Subcutaneous abdominal adipose tissue (tissue), 5 donors: Measurements from ENCODE around the gene IFT122.
"Not testable (repeated sequence)": the region's sequence is repeated elsewhere in the genome, so short reads cannot be mapped to it uniquely, and the experiment has no call there.

Source experiments
- H3K27ac ChIP-seq: one replicate; pipeline ENCODE4 v1.7.0; 2013; ENCODE audit warnings: low read depth, mild to moderate bottlenecking, inconsistent platforms, low read length, moderate library complexity
- H3K27me3 ChIP-seq, 5 donors: one replicate each; pipeline ENCODE4 v1.7.0; 2013; ENCODE audit warnings: low read length in 5 of 5, inconsistent platforms in 1 of 5; ENCODE audit not compliant: control insufficient read depth in 5 of 5, insufficient read depth in 4 of 5
- H3K36me3 ChIP-seq, 5 donors: one replicate each; pipeline ENCODE4 v1.7.0; 2013; ENCODE audit warnings: low read length in 5 of 5; ENCODE audit not compliant: control insufficient read depth in 5 of 5, insufficient read depth in 5 of 5
- H3K4me1 ChIP-seq, 5 donors: one replicate each; pipeline ENCODE4 v1.7.0; 2013; ENCODE audit warnings: low read length in 5 of 5, mild to moderate bottlenecking in 3 of 5, moderate library complexity in 1 of 5; ENCODE audit not compliant: control insufficient read depth in 5 of 5, insufficient read depth in 5 of 5
- H3K4me3 ChIP-seq, 5 donors: one replicate each; pipeline ENCODE4 v1.7.0; 2013; ENCODE audit warnings: low read length in 5 of 5, low read depth in 1 of 5
- H3K9ac ChIP-seq, 5 donors: one replicate each; pipeline ENCODE4 v1.7.0; 2013; ENCODE audit warnings: low read length in 5 of 5, mild to moderate bottlenecking in 4 of 5, moderate library complexity in 3 of 5
- H3K9me3 ChIP-seq, 5 donors: one replicate each; pipeline ENCODE4 v1.7.0; 2013; ENCODE audit warnings: low read length in 5 of 5; ENCODE audit not compliant: control insufficient read depth in 5 of 5
- donor health status: healthy.
- donor health status: healthy.
- donor health status: healthy.
- donor health status: healthy.
- donor health status: healthy.

The IFT122 gene

DNA sequence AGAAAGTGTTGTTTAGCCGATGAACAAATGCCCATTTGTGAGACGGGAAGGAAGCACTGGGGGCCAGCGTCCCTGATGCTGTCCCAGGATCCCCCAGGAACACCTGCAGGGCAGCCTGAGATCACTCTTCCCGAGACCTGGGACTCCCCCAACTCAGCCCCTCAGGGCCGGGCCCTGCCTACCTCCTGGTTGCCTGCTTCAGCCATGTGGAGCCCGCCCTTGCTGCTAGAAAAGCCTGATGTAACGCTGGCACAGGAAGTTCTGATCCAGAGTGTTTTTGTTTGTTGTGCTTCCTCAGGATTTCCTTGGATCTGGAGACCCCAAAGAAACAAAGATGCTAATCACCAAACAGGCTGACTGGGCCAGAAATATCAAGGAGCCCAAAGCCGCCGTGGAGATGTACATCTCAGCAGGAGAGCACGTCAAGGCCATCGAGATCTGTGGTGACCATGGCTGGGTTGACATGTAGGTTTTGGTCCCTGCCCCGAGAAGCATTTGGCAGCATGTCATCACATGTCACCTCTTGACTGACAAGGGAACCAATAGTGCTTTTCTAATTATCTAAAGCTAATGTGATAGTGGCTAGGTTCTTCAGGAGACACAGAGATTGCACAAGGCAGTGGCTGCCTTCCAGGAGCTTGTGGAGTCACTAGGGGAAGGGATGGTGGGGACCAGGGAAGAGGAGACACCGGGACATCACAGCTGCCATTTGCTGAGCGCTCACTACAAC, 59.7 kb downstream of the IFT122 start:
- Histone ChIP-seq H3K36me3 (peaks cover 0 to 48% (median 41%) of the 10 kb centered on the region in 5 donors), H3K4me1 (peaks cover 5 to 56% (median 17%) of the 10 kb centered on the region in 5 donors), H3K27ac (peak overlapping the region; percentile 49)
- H3K27me3 ChIP-seq, H3K4me3 ChIP-seq, H3K9ac ChIP-seq, H3K9me3 ChIP-seq: not testable (repeated sequence)

GRCh38 chr3:129500334-129500658, 60.3 kb downstream of the IFT122 start:
- Histone ChIP-seq H3K27me3 (no peaks in the 10 kb centered on the region), H3K27ac (peak overlapping the region; percentile 49), H3K4me3 (no peak overlapping the region), H3K36me3 (peaks cover 0 to 53% (median 43%) of the 10 kb centered on the region in 5 donors), H3K4me1 (peaks cover 5 to 55% (median 22%) of the 10 kb centered on the region in 5 donors), H3K9me3 (no peaks in the 10 kb centered on the region), H3K9ac (no peak overlapping the region)

- no peak overlapping the region for H3K27ac ChIP-seq
- H3K27me3 ChIP-seq, result no peaks in the 10 kb centered on the region
- no peaks in the 10 kb centered on the region for H3K9me3 ChIP-seq
- H3K4me3 ChIP-seq, result no peak overlapping the region
- H3K36me3 ChIP-seq, result peaks cover 0 to 57% (median 46%) of the 10 kb centered on the region in 5 donors
- H3K9ac ChIP-seq, result no peak overlapping the region
- peaks cover 5 to 50% (median 19%) of the 10 kb centered on the region in 5 donors for H3K4me1 ChIP-seq
These were observed 61.6 kb downstream of the IFT122 start for GRCh38 chr3:129501630-129502029.

GRCh38 chr3:129502641-129503408, 62.8 kb downstream of the IFT122 start:
- H3K9me3 ChIP-seq, result no peaks in the 10 kb centered on the region
- no peaks in the 10 kb centered on the region for H3K27me3 ChIP-seq
- H3K36me3 ChIP-seq, result peaks cover 0 to 68% (median 54%) of the 10 kb centered on the region in 5 donors
- H3K4me3 ChIP-seq, result no peak overlapping the region
- H3K4me1 ChIP-seq, result peaks cover 5 to 53% (median 28%) of the 10 kb centered on the region in 5 donors
- H3K27ac ChIP-seq, result no peak overlapping the region
- H3K9ac ChIP-seq, result no peak overlapping the region

DNA sequence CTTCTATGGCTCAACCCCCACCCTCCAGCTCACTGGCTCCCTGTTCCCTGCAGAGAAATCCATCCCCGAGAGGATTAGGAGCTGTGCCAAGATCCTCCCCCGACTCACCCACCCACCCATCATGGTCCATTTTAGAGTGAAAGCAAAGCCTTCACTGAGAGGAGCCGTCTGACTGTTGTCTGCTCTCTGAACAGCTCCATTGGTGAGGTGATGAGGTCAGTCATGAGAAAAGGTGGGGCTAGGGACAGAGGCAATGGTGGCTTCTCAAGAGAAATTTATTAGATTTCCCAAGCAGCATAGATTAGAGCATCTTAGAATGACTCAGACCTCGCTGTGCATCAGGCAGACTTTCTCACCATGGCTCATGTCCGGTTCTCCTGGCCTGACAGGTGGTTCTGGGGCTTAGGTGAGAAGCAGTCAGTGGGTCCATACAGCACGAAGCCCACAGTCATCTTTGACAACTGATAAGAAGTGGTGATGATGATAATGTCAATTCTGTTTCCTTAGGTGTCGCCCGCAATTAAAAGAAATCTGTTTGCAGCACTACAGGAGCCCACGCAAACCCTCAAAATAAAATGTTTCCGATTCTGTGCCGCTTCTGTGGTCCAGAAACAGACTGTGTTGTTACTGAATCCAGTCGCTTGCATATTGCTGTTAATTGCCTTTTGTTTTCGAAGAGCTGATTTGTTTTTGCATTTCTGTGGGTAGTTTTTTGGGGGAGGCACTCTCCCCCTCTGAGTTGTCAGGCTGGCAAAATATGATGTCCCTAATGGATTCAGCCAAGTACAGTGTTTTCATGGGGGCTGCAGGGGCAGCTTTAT, 63.7 kb downstream of the IFT122 start:
- H3K4me3 ChIP-seq, result no peak overlapping the region
- H3K9me3 ChIP-seq, result no peaks in the 10 kb centered on the region
- peaks cover 0 to 70% (median 54%) of the 10 kb centered on the region in 5 donors for H3K36me3 ChIP-seq
- no peak overlapping the region for H3K27ac ChIP-seq
- no peak overlapping the region for H3K9ac ChIP-seq
- H3K27me3 ChIP-seq, result no peaks in the 10 kb centered on the region
- H3K4me1 ChIP-seq, result peaks cover 5 to 50% (median 28%) of the 10 kb centered on the region in 5 donors

DNA sequence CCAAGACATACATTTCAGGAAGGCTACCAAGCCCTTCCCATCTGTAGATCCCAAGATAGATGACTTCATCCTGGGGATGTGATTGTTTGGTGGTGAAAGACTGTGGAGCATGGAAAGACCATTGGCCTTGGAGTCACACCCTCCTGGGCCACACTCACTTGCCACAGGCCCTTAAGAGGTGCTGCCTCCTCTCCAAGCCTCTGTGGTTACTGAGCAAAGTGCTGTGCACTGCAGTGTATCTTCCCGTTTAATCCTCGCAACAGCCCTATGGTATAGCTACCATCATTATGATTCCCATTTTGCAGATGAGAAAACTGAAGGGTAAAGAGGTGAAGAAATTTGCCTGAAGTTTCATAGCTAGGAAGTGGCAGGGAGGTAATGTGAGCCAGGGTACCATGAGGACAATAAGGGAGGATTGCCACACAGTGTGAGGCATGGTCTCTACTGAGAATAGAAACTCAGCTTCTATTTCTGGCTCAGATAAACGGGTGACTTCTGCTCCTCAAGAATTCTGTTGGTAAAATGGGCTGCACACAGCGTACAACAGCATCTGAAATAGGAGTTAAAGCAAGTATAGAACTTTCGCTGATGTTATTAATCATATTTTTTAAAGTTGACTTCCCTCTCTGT, 64.6 kb downstream of the IFT122 start:
- H3K4me3 ChIP-seq, result no peak overlapping the region
- H3K9ac ChIP-seq, result no peak overlapping the region
- no peak overlapping the region for H3K27ac ChIP-seq
- peaks cover 0 to 70% (median 55%) of the 10 kb centered on the region in 5 donors for H3K36me3 ChIP-seq
- H3K4me1 ChIP-seq, result peaks cover 5 to 44% (median 24%) of the 10 kb centered on the region in 5 donors
- H3K27me3 ChIP-seq, result no peaks in the 10 kb centered on the region
- H3K9me3 ChIP-seq, result no peaks in the 10 kb centered on the region

GRCh38 chr3:129505341-129505740, 65.3 kb downstream of the IFT122 start:
- Histone ChIP-seq H3K27me3 (no peaks in the 10 kb centered on the region), H3K27ac (no peak overlapping the region), H3K9me3 (no peaks in the 10 kb centered on the region), H3K36me3 (peaks cover 0 to 64% (median 51%) of the 10 kb centered on the region in 5 donors), H3K4me1 (peaks cover 0 to 41% (median 18%) of the 10 kb centered on the region in 5 donors), H3K4me3 (no peak overlapping the region), H3K9ac (no peak overlapping the region)

DNA sequence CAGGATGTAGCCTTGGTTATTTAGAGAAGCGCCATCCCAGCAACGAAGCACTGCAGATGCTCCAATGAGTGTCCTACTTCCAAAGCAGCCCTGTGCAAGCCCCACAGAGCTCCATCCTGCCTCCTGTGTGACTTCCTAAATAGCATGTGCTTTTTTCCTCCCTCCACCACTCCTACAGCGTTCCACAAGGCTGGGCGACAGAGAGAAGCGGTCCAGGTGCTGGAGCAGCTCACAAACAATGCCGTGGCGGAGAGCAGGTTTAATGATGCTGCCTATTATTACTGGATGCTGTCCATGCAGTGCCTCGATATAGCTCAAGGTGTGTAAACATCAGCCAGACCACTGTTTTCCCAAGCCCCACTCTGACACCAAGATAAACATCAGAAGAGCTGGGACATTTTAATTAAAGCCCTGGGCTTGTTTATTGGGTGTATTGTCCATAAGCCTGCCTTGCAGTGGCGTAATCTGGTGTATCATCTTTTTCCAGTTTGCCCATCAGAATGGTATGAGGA, 66.3 kb downstream of the IFT122 start:
- Histone ChIP-seq H3K9ac (no peak overlapping the region), H3K36me3 (peaks cover 0 to 63% (median 47%) of the 10 kb centered on the region in 5 donors), H3K4me1 (peaks cover 0 to 41% (median 16%) of the 10 kb centered on the region in 5 donors), H3K4me3 (no peak overlapping the region), H3K27ac (no peak overlapping the region), H3K27me3 (no peaks in the 10 kb centered on the region), H3K9me3 (no peaks in the 10 kb centered on the region)

DNA sequence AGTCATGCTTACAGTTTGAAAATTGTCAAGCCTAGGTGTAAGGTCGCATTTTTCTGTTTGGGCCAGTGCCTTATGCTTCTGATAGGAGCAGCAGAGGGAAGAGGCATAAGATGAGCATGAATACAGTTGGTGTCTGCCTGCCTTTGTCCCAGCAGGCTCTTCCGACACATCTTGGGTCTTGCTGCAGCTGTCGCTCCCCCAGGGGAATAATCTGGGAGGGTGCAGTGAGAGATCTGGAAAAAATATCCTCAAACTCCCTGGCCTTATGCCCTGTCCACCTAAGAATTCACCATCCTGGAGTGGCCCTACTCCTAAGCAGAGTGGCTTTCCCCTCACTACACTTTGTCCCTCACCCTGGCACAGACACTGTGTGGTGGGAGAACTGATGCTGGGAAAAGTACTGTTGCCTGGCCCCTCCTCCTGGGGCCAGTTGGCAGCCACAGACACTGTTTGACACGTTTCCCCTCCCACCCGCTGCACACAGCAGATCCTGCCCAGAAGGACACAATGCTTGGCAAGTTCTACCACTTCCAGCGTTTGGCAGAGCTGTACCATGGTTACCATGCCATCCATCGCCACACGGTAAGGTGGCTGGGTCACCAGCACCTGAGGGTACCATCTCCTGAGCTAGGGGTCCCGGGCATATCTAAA, 67.3 kb downstream of the IFT122 start:
- Histone ChIP-seq H3K9ac (no peak overlapping the region), H3K4me3 (no peak overlapping the region), H3K27me3 (no peaks in the 10 kb centered on the region), H3K4me1 (peaks cover 0 to 34% (median 16%) of the 10 kb centered on the region in 5 donors), H3K36me3 (peaks cover 0 to 69% (median 50%) of the 10 kb centered on the region in 5 donors), H3K27ac (no peak overlapping the region), H3K9me3 (no peaks in the 10 kb centered on the region)
